PC-9 (cell line): ENCODE measurements around the gene FGF3.

Experiments
- CTCF ChIP-seq: fragments of 200-600 bp; sonication (generic); conservative IDR thresholded peaks from 2 replicates; pipeline ENCODE4 v1.6.1; 2017; ENCODE audit warnings: mixed run types, antibody characterized with exemption, mild to moderate bottlenecking, moderate library complexity
- EZH2 ChIP-seq: fragments of 200-600 bp; sonication (generic); IDR thresholded peaks from 2 replicates; pipeline ENCODE4 v1.8.0; 2017; ENCODE audit warnings: antibody characterized with exemption, low read depth

- TF ChIP-seq EZH2 (no peak), CTCF (no peak)
These were observed 10.5 kb downstream of the FGF3 start for GRCh38 chr11:69808667-69809086.
